Peyer's patch (tissue), 4 donors: ENCODE results near the gene INTS12. TPM values are rescaled to one million over a fixed set of nuclear protein-coding genes. Genes with fewer than 3 reads are reported as not detected.
A peak's percentile ranks its signal among the peaks of the same experiment; 100 is the strongest.

ENCODE experiments used
- DNase-seq, 3 donors: peaks; one replicate each; pipeline ENCODE4 v3.0.0-alpha.2; 2017 to 2019
- H3K27ac ChIP-seq, 4 donors: fragments of 200-600 bp; sonication (generic); one replicate each; pipeline ENCODE4 v1.5.1; 2016 to 2019
- H3K27me3 ChIP-seq, 2 donors: fragments of 200-600 bp; sonication (generic); one replicate each; pipeline ENCODE4 v1.5.1; 2019
- H3K36me3 ChIP-seq, 3 donors: fragments of 200-600 bp; sonication (generic); one replicate each; pipeline ENCODE4 v1.5.1; 2016 to 2019
- H3K4me1 ChIP-seq, 4 donors: fragments of 200-600 bp; sonication (generic); one replicate each; pipeline ENCODE4 v1.5.1; 2016 to 2019
- H3K4me3 ChIP-seq, 4 donors: fragments of 200-600 bp; sonication (generic); 1 replicate in 3 of 4; 2 replicates in 1 of 4; pipeline ENCODE4 v1.5.1; 2016 to 2019; ENCODE audit warnings: mild to moderate bottlenecking in 1 of 4
- H3K9me3 ChIP-seq, 4 donors: fragments of 200-600 bp; sonication (generic); one replicate each; pipeline ENCODE4 v1.5.1; 2016 to 2019; ENCODE audit warnings: mild to moderate bottlenecking in 1 of 4
- POLR2A ChIP-seq, 2 donors: fragments of 450-650 bp; IDR thresholded peaks; one replicate each; pipeline ENCODE4 v1.5.1; 2017; ENCODE audit warnings: antibody characterized with exemption in 2 of 2, mild to moderate bottlenecking in 2 of 2, moderate library complexity in 2 of 2
- total RNA-seq, 4 donors: library from RNA; depleted of rRNA; stranded (reverse); fragments of >200 nt; gene quantifications; one replicate each; pipeline ENCODE4 v1.1.0, GENCODE V29; 2016
- TF ChIP-seq, protein P1 (sequence below), 6 experiments: fragments of 450-650 bp in 4 of 6; fragments of 200-600 bp in 2 of 6; sonication (generic) in 1 of 6; IDR thresholded peaks; one replicate each; pipeline ENCODE4 v1.5.1; 2017 to 2019; ENCODE audit warnings: antibody characterized with exemption in 6 of 6, mild to moderate bottlenecking in 3 of 6, moderate library complexity in 1 of 6

Gene INTS12
- total RNA-seq, 4 donors from 2014 or later: 2.5 to 25.3 (median 21.1) TPM

DNA sequence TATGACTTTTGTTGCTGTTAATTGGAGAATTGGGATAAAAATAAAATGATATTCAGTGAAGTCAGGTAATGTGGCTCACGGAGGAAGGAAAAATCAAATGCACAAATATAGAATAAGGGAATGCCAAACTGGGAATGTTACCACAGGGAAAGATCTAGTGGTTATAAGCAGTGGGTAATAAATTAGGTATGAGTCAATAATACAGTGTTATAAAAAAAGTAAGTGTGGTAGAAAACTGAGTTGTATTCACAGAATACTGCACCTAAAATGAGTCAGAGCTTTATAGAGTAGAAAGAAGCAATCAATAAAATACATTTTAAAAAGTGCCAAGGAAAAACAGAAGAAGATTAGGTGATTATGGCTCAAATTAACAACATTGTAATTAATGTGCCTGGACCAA, 34.5 kb downstream of the INTS12 start:
- no peaks in the 10 kb centered on the region for H3K27me3 ChIP-seq

DNA sequence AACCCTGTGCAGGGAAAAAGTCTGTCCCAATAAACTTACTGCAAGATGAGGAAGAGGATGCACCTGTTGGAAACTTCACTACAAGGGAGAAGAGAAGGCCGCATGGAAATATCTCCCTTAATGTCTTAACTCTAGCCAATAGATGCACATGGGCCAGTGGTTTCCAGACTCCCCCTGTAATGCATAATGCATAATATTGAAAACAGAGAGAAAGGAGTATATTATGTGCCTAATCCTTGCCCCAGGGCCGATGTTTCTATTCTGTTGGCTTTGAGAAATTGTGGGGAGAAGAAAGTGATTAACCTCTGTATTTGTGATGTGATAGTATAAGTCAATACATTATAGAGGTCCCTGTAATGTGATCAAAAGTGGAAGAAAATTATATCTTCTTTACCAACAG, 37.2 kb downstream of the INTS12 start:
- TF ChIP-seq, protein P1, sequence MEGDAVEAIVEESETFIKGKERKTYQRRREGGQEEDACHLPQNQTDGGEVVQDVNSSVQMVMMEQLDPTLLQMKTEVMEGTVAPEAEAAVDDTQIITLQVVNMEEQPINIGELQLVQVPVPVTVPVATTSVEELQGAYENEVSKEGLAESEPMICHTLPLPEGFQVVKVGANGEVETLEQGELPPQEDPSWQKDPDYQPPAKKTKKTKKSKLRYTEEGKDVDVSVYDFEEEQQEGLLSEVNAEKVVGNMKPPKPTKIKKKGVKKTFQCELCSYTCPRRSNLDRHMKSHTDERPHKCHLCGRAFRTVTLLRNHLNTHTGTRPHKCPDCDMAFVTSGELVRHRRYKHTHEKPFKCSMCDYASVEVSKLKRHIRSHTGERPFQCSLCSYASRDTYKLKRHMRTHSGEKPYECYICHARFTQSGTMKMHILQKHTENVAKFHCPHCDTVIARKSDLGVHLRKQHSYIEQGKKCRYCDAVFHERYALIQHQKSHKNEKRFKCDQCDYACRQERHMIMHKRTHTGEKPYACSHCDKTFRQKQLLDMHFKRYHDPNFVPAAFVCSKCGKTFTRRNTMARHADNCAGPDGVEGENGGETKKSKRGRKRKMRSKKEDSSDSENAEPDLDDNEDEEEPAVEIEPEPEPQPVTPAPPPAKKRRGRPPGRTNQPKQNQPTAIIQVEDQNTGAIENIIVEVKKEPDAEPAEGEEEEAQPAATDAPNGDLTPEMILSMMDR (IDR thresholded peaks at IDR 0.05): no peak
- TF ChIP-seq POLR2A (IDR thresholded peaks at IDR 0.05): no peak
- DNase-seq: no peak
- H3K4me3 ChIP-seq: no peak overlapping the region
- H3K4me1 ChIP-seq: no peaks in the 10 kb centered on the region
- no peak overlapping the region for H3K27ac ChIP-seq
- no peaks in the 10 kb centered on the region for H3K36me3 ChIP-seq
- no peaks in the 10 kb centered on the region for H3K9me3 ChIP-seq
- H3K27me3 ChIP-seq: no peaks in the 10 kb centered on the region

More for the DNA sequence above, 34.5 kb downstream of the INTS12 start:
- no peak for DNase-seq
- H3K4me3 ChIP-seq: no peak overlapping the region
- no peak overlapping the region for H3K27ac ChIP-seq
- H3K36me3 ChIP-seq: no peaks in the 10 kb centered on the region
- no peaks in the 10 kb centered on the region for H3K4me1 ChIP-seq
- TF ChIP-seq, protein P1 (IDR thresholded peaks at IDR 0.05): no peak
- no peak for TF ChIP-seq POLR2A (IDR thresholded peaks at IDR 0.05)
- no peaks in the 10 kb centered on the region for H3K9me3 ChIP-seq

DNA sequence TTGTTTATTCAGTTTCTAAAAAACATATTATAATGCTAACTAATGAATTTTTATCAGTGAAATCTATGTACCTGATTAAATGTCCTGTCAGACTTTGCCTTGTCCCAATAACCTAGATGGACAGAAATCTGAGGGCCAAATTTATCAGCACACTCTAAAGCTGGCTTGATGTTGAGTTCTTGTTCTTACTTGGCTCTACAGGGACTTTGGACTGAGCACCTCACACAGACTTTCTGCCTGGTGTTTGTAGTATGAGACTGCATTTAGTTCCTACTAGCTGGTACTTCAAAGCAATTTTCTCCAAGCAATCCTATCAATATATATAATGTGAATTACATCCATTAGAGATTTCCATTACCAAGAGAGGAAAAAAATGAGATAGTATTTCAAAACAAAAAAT, 37.8 kb downstream of the INTS12 start:
- H3K4me3 ChIP-seq: no peak overlapping the region
- no peaks in the 10 kb centered on the region for H3K36me3 ChIP-seq
- DNase-seq: no peak
- no peaks in the 10 kb centered on the region for H3K27me3 ChIP-seq
- TF ChIP-seq, protein P1 (IDR thresholded peaks at IDR 0.05): peak in 1 of 6 experiments; percentile 11
- no peak for TF ChIP-seq POLR2A (IDR thresholded peaks at IDR 0.05)
- no peaks in the 10 kb centered on the region for H3K9me3 ChIP-seq
- no peak overlapping the region for H3K27ac ChIP-seq
- no peaks in the 10 kb centered on the region for H3K4me1 ChIP-seq

DNA sequence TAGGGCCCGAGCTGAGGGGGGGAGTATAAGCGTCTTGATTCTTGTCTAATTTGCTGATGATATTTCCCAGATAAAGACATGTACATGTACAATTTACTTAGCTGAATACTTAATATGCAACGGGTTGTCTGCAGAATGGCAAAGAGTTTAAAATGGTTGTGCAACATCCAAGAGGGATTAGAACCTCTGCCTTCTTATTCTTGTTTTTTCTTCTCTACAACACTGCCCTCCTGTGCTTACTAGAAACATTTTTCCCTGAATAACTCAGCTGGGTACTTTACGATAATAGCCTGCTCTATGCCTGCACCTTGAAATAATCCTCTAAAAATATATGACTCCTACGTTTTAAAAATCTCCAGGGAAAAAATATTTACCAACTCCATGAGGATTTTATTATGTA, 41.8 kb downstream of the INTS12 start:
- Histone ChIP-seq H3K27me3 (no peaks in the 10 kb centered on the region), H3K4me1 (no peaks in the 10 kb centered on the region), H3K4me3 (no peak overlapping the region), H3K9me3 (no peaks in the 10 kb centered on the region), H3K27ac (no peak overlapping the region), H3K36me3 (no peaks in the 10 kb centered on the region)
- DNase-seq: no peak
- no peak for TF ChIP-seq POLR2A (IDR thresholded peaks at IDR 0.05)
- TF ChIP-seq, protein P1 (IDR thresholded peaks at IDR 0.05): peak in 3 of 6 experiments; percentile 37 to 49 (median 43)

GRCh38 chr4:105662935-105663675, 45.4 kb downstream of the INTS12 start:
- DNase-seq: no peak

More at GRCh38 chr4:105662935-105663675, 45.4 kb downstream of the INTS12 start:
- Histone ChIP-seq H3K36me3 (no peaks in the 10 kb centered on the region), H3K27me3 (no peaks in the 10 kb centered on the region), H3K4me1 (no peaks in the 10 kb centered on the region), H3K27ac (no peak overlapping the region), H3K4me3 (no peak overlapping the region), H3K9me3 (no peaks in the 10 kb centered on the region)
- no peak for TF ChIP-seq POLR2A (IDR thresholded peaks at IDR 0.05)
- TF ChIP-seq, protein P1 (IDR thresholded peaks at IDR 0.05): no peak
